Right forelimb (tissue), 1 donor: ENCODE measurements around the gene APOO.

Source experiments
- DNase-seq: peaks from one replicate; pipeline ENCODE4 v3.0.0-alpha.2; 2018

The APOO gene

GRCh38 chrX:23813808-23814207 lies 93.9 kb downstream of the APOO start:
- DNase-seq = no peak

- no peak for DNase-seq
Measured at GRCh38 chrX:23811656-23812055, 96.1 kb downstream of the APOO start.

GRCh38 chrX:23811108-23811651 lies 96.6 kb downstream of the APOO start:
- no peak for DNase-seq

- DNase-seq = no peak
Measured at GRCh38 chrX:23810279-23810678, 97.5 kb downstream of the APOO start.

GRCh38 chrX:23805389-23805788 lies 102.3 kb downstream of the APOO start:
- no peak for DNase-seq

- DNase-seq = no peak
Measured at GRCh38 chrX:23804578-23804977, 103.2 kb downstream of the APOO start.

- DNase-seq = no peak
Measured at GRCh38 chrX:23803931-23804381, 103.8 kb downstream of the APOO start.

GRCh38 chrX:23802431-23802830 lies 105.3 kb downstream of the APOO start:
- no peak for DNase-seq

GRCh38 chrX:23799469-23800065 lies 108.2 kb downstream of the APOO start:
- DNase-seq = no peak

- no peak for DNase-seq
Measured at GRCh38 chrX:23797371-23798128, 110.2 kb downstream of the APOO start.

- DNase-seq = no peak
Measured at GRCh38 chrX:23795221-23795620, 112.5 kb downstream of the APOO start.

- no peak for DNase-seq
Measured at GRCh38 chrX:23792861-23793553, 114.7 kb downstream of the APOO start.

- DNase-seq = no peak
Measured at GRCh38 chrX:23790155-23790497, 117.6 kb downstream of the APOO start.

GRCh38 chrX:23789386-23790154 lies 118.2 kb downstream of the APOO start:
- no peak for DNase-seq

- no peak for DNase-seq
Measured at GRCh38 chrX:23788946-23789345, 118.8 kb downstream of the APOO start.

- no peak for DNase-seq
Measured at GRCh38 chrX:23788521-23788920, 119.2 kb downstream of the APOO start.

- no peak for DNase-seq
Measured at GRCh38 chrX:23787745-23788118, 120.0 kb downstream of the APOO start.

GRCh38 chrX:23786268-23786815 lies 121.4 kb downstream of the APOO start:
- no peak for DNase-seq

GRCh38 chrX:23785580-23785979 lies 122.2 kb downstream of the APOO start:
- no peak for DNase-seq

- no peak for DNase-seq
Measured at GRCh38 chrX:23784470-23785331, 123.0 kb downstream of the APOO start.

GRCh38 chrX:23783589-23784469 lies 123.9 kb downstream of the APOO start:
- DNase-seq = no peak
